Measurements from ENCODE around the gene TRIM4.

TRIM4 gene

DNA sequence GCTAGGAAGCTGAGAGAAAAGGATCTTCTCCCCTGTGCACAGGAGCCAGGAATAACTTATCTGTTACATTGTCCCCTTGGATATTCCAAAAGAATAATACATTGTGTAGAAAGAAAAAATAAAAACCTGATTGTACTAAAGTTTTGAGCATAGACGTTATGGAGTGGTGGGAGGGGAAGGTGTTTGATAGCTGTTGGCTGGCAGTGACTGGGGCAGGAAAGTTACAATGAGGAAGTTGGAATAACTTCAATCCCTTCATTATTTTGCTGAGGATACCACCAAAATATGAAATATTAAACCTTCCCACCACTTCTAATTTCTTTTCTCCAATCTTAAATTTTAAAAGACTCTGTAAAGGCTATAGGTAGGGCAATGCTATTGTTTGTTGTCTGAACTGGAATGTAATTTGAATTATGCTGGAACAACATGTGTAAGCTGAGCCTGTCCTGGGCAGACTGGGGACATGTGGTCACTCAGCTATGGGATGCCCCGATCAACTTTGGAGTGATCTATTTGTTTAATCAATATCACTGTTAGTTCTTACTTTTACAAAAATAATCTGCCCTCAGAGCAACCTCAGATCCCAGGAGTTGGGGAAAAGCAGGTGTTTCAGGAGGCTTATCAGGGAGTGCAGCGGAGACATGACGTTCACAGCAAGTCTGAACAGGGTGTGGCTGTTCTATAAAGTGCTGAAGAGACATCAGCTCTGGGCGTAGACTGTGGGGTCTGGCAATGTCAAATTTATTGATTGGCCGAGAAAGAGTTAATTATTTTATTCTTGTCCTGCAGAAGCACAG, 70.7 kb downstream of the TRIM4 start:
- no peak for DNase-seq (ENCODE audit: low spot score in 2 of 2)
- Mint-ChIP-seq H3K4me1 (no peaks in the 10 kb centered on the region), H3K27ac (no peak overlapping the region), H3K9me3 (no peaks in the 10 kb centered on the region), H3K36me3 (no peaks in the 10 kb centered on the region), H3K4me3 (no peak overlapping the region), H3K27me3 (peaks cover 6% of the 10 kb centered on the region)
- no peak for ATAC-seq (ENCODE audit: low read depth)

DNA sequence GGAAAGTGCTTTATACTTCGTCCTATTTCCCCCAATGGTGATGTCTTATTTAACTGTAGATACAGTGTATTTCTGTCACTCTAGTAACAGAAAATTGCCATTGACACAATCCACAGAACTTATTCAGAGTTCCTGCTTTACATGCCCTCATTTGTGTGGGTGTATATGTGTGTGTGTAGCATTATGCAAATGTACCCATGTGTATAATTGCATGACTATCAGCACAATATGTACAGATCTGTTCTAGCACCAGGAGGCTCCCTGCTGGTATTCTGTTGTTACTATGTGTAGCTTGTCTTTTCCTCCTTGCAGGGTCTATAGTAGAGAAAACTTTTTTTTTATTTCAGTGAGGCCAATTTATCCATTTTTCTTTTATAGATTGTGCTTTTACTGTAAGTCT, 75.0 kb downstream of the TRIM4 start:
- Mint-ChIP-seq H3K27ac (no peak overlapping the region), H3K4me1 (no peaks in the 10 kb centered on the region), H3K27me3 (peaks cover 6% of the 10 kb centered on the region), H3K4me3 (no peak overlapping the region), H3K9me3 (no peaks in the 10 kb centered on the region), H3K36me3 (no peaks in the 10 kb centered on the region)
- DNase-seq (ENCODE audit: low spot score in 2 of 2) (no peak), ATAC-seq (ENCODE audit: low read depth) (no peak)

DNA sequence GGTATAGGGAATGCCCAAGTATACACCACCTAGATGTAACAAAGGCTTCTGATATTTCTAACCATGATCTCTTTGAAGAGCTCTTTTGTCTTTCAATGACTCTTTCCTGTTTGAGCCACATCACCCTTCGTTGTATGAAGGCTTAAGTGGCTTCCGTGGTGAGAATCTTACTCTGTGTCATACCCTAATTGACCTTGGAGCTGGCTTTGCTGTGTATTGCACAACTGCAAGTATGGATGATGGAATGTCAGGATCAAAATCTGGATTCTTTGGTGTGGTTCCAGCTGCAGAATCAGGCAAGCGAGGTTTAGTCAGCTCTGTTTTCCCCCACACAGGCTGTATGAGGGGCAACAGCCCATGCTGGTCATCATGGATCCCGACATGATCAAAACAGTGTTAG, 75.5 kb downstream of the TRIM4 start:
- Mint-ChIP-seq H3K4me1 (no peaks in the 10 kb centered on the region), H3K36me3 (no peaks in the 10 kb centered on the region), H3K27ac (no peak overlapping the region), H3K9me3 (no peaks in the 10 kb centered on the region), H3K4me3 (no peak overlapping the region), H3K27me3 (peaks cover 6% of the 10 kb centered on the region)
- ATAC-seq (ENCODE audit: low read depth): no peak
- DNase-seq (ENCODE audit: low spot score in 2 of 2): no peak

DNA sequence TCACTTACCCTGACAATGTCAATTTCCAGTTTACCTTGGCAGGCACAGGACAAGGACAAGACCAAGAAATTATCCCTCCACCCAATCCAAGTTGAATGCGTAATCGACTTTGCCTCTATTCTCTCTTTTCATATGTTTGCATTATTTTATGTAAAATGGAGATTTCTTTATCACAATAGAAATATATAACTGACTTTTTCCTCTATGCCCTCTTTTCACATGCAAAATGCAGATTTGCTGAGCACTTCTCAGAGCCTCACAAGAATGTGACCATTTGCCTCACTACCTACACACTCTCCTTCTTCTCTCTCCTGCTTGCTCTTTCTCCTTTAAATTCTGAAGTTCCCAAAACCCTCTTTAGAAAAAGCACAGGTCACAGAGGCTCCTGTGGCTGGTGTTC, 76.4 kb downstream of the TRIM4 start:
- Mint-ChIP-seq H3K27me3 (peaks cover 2% of the 10 kb centered on the region), H3K4me3 (no peak overlapping the region), H3K4me1 (peaks cover under 1% of the 10 kb centered on the region), H3K27ac (no peak overlapping the region), H3K36me3 (no peaks in the 10 kb centered on the region), H3K9me3 (no peaks in the 10 kb centered on the region)
- no peak for ATAC-seq (ENCODE audit: low read depth)
- DNase-seq (ENCODE audit: low spot score in 2 of 2): no peak
